Activated CD4-positive, alpha-beta T cell treated with anti-CD3 and anti-CD28 coated beads, Interleukin-2, Interleukin-4, amounts not matched to agents 100 ng/mL and 50 ng/mL, durations not matched to agents 16 hours and 8 hours (primary cell): ENCODE measurements around the gene GRK2.

Experiments used
- DNase-seq: peaks from one replicate; pipeline ENCODE4 v3.0.0-alpha.2; 2020; ENCODE audit warnings: low spot score

GRK2 gene

DNA sequence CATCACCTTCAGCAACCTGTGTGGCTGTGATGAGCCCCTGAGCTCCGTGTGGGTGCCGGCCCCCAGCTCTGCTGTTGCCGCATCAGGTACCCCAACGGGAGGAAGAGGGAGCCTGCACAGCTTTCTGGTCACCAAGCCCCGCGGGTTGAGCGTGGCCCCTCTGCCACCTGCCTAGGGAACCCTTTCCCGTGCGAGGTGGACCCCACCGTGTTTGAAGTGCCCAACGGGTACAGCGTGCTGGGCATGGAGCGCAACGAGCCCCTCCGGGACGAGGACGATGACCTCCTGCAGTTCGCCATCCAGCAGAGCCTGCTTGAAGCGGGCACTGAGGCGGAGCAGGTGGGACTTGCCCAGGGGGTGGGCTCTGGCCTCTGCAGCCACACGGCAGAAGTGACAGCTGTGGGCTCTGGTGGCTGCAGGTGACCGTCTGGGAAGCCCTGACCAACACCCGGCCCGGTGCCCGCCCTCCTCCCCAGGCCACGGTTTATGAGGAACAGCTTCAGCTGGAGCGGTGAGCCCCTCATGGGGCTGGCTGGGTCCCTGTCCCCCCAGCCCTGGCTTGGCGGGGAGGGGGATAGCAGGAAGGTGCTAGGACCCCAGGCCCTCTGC, 35.1 kb downstream of the GRK2 start:
- DNase-seq: no peak

DNA sequence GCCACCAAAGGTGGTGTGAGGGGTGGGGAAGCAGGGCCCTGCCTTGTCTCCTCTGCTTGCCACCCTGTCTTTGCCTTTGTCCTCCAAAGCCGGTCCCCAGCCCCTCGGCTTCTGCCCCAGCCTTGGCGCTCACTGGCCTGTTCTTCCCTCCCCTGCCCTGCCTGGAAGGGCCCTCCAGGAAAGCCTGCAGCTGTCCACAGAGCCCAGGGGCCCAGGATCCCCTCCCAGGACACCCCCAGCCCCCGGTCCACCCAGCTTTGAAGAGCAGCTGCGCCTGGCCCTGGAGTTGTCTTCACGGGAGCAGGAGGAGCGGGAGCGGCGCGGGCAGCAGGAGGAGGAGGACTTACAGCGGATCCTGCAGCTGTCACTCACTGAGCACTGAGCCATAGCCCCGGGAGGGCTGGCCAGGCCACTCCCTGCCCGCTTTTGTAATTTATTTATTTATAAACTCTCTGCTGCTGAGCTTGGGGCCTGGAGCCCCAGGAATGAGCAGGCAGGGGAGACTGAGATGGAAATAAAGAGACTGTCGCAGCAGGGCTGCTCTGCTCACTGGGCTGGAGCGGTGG, 35.8 kb downstream of the GRK2 start:
- DNase-seq: no peak

DNA sequence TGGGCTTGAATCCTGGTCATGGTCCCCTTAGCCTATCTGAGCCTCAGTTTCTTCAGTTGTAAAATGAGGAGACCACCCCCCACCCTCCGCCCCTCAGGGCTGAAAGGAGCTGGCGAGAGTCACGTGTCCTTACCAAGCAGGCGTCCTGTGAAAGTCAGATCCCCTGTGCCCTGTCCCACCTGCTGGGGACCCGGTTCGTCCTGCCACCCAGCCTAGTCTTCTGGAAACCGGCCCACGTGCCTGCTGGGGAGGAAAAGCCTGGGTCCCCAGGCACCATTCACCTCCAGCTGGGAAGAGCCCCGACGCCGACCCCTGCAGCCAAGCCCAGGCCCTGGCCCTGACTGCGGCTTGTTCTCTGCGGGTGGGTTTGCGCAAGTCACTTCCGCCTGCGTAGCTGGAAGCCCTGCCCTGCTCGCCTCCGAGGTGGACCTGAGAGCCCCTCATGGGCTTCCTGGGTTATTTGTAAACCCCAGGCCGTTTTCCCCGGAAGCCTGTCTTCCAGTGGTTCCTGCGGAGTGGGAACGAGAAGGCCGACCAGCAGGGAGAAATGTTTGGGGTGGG, 36.4 kb downstream of the GRK2 start:
- DNase-seq: no peak

DNA sequence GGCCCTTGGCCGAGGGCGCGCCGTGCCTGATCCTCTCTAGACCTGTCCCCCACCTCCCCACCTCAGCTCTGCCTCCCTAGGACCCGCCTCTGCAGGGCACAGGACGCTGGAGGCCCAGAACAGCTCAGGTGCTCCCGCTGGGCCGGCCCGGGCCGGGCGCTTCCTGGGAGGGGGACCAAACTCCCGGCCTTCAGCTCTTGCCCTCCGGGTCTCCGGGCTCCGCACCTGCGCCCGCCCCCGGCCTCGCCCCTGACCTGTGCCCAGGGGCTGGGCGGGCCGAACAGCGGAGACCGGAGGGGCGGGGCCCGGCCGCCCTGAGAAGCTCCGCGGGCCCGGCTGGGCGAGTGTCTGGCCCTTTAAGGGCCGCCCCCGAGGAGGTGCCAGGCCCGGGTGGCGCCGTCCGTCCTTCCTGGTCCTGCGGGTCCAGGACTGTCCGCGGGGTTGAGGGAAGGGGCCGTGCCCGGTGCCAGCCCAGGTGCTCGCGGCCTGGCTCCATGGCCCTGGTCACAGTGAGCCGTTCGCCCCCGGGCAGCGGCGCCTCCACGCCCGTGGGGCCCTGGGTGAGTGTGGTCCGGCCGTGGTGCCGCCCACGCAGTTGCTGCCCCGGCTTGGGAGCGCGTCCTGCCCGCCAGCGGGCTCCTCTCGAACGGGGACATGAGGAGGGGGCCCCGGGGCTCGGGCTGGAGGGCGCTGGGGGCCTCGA, 37.0 kb downstream of the GRK2 start, which contains the start of gene SSH3:
Gene SSH3 (plus strand): TSS at position 399 of the 703 bp plus-strand sequence. CDS start 96 bp downstream, at position 495.
- DNase-seq: no peak

DNA sequence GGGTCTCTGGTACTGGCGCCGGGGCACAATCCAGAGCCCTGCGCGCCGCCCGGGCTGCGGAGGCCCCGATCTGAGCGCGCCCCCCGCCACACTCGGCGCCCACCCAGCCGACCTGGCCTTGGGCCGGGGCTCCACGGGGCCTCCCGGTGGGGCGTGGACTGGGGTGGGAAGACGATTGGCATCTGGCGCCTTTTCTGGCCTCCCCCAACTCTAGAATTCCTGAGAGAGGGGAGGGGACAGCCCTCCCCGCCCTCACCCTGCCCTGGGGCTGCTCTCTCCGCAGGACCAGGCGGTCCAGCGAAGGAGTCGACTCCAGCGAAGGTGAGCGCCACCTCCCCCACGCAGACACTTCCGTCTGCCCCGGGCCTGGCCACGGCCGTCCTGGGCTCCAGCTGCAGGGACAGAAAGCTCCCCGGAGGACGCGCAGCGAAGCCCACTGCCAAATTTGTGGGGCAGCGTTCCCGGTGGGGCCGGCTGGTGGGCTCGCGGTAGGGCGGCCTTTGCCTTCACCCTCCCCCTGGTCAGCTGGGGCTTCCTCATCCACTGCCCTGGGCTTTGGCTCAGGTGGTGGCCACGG, 37.6 kb downstream of the GRK2 start:
- DNase-seq: no peak

DNA sequence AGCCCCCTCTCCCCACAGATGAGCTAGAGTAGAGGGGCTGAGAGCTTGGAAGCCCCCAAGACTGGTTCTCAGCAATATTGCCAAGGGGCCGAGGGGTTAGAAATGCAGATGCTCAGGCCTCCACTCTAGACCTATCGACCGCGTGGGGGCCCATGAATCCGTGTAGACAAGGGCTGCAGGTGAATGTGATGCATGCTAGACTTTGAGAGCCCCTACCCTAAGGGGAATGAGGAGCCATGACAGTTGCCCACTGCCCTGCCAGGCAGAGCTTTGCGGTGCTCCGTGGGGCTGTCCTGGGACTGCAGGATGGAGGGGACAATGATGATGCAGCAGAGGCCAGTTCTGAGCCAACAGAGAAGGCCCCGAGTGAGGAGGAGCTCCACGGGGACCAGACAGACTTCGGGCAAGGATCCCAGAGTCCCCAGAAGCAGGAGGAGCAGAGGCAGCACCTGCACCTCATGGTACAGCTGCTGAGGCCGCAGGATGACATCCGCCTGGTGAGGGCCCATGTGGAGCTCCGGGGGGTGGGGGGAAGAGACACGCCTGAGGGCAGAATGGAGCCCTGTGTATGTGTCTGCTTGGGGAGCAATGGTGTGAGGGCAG, 38.3 kb downstream of the GRK2 start:
- no peak for DNase-seq

DNA sequence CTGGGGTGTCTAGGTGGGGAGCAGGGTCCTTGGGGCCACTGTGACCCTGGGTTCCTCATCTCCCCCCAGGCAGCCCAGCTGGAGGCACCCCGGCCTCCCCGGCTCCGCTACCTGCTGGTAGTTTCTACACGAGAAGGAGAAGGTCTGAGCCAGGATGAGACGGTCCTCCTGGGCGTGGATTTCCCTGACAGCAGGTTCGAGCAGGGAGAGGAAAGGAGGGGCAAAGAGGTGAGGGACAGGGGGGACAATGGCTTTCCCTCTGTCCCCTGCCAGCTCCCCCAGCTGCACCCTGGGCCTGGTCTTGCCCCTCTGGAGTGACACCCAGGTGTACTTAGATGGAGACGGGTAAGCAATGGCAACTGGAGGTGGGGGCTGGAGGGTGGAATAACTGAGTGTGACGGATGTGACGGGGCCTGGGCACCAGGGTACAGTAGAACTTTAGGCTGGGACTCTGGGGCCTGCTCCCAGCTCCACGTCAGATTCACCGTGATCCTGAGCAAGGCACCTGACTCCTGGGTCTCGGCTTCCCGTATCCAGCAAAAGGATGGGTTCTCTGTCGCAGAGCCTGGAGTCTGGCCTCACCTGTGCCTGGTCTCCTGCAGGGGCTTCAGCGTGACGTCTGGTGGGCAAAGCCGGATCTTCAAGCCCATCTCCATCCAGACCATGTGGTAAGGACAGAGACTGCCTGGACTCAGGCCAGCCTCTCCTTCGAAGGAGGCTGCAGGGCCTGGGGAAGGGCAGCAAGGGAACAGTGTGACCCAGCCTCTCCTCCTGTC, 40.7 kb downstream of the GRK2 start:
- no peak for DNase-seq

DNA sequence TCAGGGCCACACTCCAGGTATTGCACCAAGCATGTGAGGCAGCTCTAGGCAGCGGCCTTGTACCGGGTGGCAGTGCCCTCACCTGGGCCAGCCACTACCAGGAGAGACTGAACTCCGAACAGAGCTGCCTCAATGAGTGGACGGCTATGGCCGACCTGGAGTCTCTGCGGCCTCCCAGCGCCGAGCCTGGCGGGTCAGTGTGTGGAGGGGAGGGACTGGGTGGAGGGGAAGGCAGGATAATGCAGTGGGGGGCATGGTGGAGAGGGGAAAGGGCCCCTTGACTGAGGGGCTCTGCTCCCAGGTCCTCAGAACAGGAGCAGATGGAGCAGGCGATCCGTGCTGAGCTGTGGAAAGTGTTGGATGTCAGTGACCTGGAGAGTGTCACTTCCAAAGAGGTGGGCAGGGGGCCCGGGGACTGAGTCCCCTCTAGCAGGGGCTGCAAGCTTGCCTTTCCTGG, 41.3 kb downstream of the GRK2 start:
- DNase-seq: no peak

DNA sequence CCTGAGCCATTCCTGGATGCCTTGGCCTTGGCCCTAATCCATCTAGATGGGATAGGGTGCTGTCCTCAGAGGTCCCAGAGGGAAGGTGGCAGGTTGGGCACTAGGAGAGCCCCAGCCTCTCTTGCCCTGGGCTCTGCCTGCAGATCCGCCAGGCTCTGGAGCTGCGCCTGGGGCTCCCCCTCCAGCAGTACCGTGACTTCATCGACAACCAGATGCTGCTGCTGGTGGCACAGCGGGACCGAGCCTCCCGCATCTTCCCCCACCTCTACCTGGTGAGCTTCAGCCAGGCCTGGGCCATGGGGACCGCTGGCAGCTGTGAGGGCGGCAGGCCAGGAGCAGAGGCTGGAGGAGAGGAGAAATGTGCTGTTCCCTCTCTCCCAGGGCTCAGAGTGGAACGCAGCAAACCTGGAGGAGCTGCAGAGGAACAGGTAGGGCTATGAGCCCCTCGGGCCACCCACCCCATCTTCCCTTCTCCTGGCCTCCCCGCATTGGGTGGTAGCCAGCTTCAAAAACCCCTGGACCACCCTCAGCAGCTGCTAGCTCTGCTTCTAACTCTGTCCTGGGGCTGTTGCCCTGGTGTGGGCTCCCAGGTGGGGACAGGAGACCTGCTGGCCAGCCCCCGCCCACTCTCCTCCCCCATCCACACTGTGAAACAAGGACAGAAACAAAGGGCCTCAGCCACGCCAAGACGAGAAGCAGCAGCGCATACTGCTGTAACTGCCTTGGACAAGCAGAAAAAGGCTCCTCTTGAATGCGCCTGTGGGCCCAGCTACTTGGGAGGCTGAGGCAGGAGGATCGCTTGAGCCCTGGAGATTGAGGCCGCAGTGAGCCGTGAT, 42.0 kb downstream of the GRK2 start:
- no peak for DNase-seq

DNA sequence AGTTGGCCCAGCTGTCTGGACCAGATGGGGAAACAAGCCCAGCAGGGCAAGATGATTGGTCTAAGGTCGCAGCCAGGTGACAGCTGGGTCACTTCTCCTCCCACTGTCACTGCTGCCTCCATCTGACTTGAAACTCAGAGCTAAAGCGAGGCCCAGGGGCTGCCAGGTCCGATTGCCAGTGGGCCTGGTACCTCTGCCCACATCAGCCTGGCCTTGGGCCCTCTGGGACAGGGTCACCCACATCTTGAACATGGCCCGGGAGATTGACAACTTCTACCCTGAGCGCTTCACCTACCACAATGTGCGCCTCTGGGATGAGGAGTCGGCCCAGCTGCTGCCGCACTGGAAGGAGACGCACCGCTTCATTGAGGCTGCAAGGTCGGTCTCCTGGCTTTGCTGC, 42.9 kb downstream of the GRK2 start:
- DNase-seq: no peak

DNA sequence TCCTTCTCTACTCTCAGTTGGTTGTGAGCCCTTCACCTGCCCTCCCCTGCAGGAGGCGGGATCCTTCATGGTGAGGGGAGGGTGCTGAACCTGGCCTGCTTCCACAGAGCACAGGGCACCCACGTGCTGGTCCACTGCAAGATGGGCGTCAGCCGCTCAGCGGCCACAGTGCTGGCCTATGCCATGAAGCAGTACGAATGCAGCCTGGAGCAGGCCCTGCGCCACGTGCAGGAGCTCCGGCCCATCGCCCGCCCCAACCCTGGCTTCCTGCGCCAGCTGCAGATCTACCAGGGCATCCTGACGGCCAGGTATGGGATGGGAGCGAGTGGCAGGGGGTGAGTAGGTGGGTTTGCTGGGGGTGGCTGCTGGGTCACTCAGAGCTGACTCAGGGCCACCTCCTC, 43.4 kb downstream of the GRK2 start:
- DNase-seq: no peak

DNA sequence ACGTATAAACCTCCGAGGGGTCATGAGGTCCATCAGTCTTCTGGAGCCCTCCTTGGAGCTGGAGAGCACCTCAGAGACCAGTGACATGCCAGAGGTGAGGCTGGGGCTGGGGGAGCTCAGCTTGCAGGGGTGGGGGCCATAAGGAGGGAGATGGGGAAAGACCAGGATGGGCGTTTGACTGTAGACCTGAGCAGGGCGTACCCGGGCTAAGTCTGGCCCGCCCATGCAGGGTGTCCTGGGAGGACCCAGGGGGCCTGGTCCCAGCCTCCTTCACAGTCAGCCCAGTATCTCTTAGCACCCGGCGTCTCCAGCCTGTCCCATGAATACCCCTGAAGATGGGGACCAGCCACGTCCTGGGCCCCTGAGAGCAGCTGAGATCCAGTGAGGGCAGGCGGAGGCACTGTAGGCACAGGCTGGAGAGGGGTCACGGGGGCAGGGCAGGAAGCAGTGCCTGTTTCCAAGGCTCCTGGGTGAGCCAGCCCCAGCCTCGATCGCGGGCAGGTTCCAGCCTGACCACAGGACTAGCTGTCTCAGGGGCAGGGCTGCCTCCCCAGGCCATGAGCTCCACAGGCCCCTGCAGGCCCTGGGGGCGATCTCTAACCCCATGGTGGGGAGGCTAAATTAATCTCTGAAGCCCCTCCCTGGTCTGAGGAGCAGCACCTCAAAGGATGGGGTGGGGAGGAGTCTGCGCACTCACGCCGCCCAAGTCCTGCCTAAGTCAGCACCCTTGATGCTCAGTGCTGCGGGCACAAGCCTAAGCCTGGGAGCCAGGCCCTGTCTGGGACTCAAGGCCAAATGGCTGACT, 44.2 kb downstream of the GRK2 start:
- DNase-seq: no peak

DNA sequence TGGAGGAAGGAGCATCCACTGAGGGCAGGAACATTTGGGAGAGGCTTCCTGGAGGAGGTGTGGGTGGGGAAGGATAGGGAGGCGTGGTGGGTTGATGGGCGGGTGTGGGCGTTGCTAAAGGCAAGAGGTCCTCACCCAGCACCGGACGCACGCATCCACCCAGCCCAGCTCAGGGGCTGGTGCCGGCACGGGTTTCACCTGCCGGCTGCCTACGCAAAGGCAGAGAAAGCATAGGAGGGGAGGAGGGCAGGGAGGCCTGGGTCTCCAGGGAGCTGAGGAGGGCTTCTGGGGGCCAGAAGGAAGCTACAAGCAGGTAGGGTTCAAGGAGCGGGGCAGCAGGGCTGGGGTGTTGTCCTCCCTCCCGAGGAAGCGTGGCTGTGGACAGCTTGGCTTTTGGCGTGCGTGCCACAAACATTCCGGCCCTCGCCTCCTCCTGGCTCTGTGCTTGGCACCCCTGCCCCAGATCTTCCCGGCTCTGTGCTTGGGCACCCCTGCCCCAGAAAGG, 44.8 kb downstream of the GRK2 start:
- DNase-seq: no peak

DNA sequence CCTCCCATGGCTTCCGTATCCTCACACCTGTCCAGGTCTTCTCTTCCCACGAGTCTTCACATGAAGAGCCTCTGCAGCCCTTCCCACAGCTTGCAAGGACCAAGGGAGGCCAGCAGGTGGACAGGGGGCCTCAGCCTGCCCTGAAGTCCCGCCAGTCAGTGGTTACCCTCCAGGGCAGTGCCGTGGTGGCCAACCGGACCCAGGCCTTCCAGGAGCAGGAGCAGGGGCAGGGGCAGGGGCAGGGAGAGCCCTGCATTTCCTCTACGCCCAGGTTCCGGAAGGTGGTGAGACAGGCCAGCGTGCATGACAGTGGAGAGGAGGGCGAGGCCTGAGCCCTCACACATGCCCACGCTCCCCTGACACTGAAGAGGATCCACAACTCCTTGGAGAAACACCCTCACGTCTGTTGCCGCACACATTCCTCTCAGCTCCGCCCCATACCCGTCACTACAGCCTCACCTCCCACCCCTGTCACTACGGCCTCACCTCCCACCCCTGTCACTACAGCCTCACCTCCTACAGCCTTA, 45.3 kb downstream of the GRK2 start:
- no peak for DNase-seq

DNA sequence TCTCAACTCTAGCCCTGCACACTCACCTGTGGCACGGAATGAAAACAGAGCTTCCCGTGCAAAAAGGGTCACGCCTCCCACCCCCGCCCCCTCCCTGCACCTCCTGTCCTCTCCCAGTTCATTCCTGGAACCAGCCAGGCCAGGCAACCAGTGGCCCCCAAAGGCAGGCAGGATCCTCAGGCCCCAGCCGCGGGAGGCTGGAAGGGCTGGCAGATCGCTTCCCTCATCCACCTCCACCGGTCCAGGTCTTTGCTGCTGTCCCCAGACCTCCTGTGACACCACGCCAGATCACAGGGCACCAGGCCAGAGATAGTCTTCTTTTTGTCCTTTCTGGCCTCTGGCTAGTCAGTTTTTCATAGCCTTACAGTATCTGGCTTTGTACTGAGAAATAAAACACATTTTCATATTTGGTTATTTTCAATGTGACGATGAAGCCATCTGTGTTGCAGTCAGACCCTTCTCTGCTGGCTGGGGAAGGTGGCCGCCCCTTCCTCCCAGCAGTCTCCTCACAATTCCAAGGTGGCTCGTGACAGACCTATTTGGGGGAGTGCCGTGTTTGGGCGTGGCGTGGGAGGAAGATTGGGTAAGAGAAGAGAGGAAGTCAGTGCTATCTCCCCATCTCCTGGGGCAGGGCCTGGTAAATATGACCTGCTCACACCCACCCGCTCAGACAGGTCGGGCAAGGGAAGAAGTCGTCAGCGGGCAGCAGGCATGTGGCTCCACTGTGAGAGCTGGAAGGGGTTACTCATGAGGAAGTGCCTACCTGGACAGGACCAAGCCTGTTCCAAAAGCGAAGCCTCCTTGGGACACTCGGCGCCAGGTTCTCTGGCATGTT, 46.1 kb downstream of the GRK2 start:
- DNase-seq: no peak

DNA sequence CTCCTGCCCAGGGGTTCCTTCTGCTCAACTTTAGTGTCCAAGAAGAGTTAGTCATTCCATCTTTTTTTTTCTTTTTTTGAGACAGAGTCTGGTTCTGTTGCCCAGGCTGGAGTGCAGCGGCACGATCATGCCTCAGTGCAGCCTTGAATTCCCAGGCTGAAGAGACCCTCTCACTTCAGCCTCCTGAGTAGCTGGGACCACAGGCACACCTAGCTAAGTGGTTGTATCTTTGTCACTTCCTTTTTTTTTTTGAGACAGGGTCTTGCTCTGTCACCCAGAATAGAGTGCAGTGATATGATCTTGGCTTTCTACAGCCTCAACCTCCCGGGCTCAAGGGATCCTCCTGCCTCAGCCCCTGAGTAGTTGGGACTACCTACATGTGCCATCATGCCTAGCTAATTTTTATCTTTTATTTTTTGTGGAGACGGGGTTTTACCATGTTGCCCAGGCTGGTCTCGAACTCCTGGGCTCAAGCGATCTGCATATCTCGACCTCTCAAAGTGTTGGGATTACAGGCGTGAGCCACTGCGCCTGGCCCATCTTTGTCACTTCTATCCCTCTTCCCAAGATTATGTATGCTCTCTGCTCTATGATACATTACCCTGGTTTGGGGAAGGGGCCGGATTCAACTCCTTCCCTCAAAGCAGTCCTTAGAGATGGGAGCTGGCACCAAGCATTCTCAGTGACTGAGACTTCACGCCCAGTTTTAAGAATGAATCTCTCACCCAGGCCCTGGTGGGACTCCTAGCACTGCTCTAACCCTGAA, 47.0 kb downstream of the GRK2 start:
- DNase-seq: no peak

DNA sequence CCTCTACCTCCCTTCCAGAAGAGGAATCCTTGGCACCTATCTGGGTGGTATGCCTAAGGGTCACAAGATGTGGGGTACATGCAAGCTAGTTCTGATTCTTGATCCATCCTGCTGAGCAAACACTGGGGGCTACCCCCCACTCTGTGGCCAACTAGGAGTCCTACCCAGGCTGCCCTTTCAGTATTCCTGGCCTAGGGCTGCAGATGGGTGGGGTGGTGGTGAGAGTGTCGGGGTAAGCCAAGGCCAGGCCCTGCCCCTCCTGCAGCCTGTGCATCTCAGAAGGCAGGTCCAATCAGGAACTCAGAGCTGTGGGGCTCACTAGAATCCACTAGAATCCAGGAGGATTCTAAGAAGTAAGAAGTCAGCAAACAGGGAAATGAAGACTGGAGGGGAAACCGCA, 47.9 kb downstream of the GRK2 start:
- DNase-seq: no peak
